ENCODE measurements around the gene NINJ2.

The NINJ2 gene

DNA sequence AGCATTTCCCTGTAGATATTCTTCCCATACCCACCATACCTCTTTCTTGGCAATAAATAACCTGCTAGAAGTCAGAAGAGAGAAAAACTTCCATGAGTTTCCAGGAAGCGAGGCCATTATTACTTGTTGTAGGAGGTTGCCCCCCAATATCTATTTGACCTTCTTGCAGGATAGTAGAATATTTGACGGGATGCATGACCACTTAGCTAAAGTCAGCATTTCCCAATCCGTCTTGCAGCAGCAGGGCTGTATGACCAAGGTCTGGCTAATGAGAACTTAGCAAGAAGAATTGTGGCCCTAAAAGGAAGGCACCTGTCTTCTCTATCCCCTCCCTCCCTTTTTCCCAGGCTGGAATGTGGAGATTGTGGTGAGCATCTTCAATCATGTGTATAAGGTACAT, 51.5 kb downstream of the NINJ2 start:
- DNase-seq: no peak

GRCh38 chr12:608921-609320, 54.3 kb downstream of the NINJ2 start:
- DNase-seq: no peak

DNA sequence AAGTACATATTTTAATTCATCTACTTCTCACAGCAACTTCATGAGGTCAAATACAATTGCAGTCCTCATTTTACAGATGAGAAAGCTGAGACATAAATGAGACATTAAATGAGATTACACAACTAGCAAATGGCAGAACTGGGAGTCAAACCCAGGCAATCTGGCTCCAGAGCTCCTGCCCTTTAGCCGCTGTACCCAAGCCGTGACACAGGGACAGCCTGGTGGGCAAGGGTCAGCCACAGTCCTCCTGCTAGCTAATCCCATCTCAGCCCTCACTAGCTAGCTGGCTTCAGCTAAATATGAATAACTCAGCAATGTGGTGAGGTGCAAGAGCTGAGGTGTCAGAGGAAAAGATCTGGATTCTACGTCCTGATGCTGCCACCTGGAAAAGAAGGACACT, 54.8 kb downstream of the NINJ2 start:
- DNase-seq: no peak

DNA sequence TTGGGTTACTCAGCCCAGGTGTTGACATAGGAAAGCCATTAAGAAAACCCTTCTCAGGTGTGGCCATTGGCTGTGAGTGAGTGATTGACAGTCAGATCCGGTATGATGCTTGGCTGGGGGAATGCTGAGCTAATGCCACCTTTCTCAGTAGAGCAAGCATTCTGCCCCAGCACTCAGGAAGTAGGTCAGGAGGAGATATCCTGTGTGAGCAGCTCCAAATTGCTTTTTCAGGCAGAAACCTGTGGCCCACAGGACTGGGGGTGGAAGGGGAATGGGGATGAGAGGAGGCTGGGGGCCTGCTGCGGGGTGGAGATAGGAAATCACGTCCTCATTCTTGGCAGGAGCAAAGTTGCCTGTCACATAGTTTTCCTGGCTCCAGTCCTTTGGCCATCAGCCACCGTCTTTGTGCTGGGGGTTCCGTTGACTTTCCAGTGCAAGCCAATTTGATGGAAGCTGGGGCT, 55.7 kb downstream of the NINJ2 start:
- no peak for DNase-seq

GRCh38 chr12:604956-605355, 58.3 kb downstream of the NINJ2 start:
- DNase-seq: no peak

GRCh38 chr12:602700-603068, 60.6 kb downstream of the NINJ2 start:
- DNase-seq: no peak

DNA sequence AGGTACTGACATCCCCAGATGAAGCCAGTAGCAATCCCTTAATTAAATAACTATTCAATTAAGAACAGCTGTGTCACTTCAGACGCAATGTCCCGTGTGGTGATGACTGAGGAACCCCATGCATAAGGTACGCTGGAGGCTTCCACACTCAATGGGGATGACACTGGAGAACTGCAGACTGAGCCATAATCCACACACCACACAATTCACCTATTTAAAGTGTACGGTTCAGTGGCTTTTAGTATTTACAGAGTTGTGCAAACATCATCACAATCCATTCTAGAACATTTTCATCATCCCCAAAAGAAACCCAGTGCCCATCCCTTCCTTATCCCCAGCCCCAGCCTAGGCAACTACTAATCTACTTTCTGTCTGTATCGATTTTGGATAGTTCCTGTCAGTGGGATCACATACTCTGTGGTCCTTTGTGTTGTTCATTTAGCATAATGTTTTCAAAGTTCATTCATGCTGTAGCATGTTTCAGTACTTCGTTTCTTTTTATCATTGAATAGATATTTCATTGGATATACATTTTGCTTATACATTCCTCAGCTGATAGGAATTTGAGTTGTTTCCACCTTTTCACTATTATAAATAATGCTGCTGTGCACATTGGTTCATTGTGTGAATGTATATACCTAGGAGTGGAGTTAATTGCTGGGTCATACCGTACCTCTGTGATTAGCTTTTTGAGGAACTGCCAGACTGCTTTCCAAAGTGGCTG, 61.1 kb downstream of the NINJ2 start:
- no peak for DNase-seq

- no peak for DNase-seq
Measured at GRCh38 chr12:599756-600155, 63.5 kb downstream of the NINJ2 start.

DNA sequence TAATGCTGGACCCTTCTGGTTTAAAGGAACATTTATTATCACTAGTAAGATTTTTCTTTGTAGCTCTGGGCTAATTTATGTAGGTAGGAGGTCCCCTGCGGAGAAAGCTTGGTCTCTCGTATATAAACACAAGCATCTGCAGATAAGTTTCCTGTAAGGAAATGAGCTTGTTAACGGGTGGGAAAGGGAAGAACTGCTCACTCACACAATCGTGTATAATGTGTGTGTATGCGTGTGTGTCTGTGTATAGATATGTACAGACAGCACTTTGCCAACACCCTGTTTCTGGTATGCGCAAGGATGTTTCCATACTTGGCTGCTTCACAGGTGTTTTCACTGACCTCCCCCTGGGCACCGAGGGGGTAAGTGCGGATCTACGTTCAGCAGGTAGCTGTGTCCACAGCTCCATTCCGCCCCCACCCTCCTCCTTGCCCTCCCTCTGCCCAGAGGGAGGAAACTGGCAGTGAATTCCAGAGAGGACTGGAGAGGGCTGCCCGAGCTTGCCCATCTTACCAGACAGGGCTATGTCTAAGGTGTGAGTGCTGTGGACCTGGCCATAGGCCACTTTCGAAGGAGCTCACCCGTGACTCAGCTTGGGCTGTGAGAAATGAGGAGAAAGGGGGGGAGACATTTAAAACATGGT, 65.2 kb downstream of the NINJ2 start:
- no peak for DNase-seq

- no peak for DNase-seq
Measured at GRCh38 chr12:593396-594270, 69.6 kb downstream of the NINJ2 start.

DNA sequence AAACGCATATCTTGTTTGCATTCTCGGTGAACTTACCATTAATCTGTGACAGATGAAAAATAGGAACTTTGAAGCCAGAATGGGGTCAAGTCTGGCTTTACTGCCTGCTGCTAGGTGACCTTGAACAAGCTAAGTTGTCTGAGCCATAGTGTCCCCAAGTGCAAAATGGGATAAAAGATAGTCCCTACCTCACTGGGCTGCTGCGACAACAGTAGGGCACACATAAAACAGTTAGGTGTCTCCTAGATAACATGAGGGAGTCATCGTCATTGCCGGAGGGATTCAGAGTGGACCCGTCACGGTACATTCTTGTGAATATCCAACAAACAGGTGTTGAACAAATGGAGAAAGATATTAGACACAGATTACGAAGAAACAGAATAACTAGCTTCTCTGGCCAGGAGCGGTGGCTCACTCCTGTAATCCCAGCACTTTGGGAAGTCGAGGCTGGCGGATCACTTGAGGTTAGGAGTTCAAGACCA, 71.2 kb downstream of the NINJ2 start:
- no peak for DNase-seq

GRCh38 chr12:591167-592023, 71.8 kb downstream of the NINJ2 start:
- DNase-seq: no peak

DNA sequence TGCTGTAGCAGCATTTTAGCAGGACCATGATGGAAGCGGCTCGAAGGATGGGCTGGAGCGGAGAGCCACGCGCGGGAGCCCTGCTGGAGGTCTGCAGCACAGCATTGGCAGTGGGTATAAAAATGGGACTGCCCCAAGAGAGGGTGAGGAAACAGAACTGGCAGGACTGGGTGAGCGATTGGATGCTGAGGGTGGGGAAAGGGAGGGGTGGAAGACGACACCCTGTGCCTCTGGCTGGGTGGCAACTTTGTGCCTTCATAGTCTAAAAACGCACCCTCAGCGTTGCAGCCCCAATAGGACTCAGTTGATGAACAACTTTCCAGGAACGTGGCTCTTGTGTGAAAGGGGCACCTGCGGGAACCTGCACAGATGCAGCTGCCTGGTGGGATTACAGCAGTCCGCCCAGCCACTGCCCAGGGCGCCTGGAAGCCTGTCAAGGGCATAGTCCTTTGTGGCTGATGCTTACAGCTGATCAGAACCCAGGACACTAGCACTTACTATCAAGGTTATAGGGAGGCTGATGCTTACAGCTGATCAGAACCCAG, 73.0 kb downstream of the NINJ2 start:
- no peak for DNase-seq

GRCh38 chr12:588646-589045, 74.6 kb downstream of the NINJ2 start:
- DNase-seq: no peak

DNA sequence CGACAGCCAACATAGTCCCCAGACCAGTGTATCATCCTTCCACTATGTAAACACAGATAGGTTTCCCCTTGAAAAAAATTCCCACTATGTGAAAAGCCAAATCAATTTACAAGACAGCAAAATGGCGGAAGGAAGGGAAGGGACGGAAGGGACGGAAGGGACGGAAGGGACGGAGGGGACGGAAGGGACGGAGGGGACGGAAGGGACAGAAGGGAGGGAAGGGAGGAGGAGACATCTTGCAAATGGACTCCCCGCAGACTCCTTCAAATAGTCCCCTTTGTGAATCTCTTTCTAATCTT, 75.3 kb downstream of the NINJ2 start:
- no peak for DNase-seq

DNA sequence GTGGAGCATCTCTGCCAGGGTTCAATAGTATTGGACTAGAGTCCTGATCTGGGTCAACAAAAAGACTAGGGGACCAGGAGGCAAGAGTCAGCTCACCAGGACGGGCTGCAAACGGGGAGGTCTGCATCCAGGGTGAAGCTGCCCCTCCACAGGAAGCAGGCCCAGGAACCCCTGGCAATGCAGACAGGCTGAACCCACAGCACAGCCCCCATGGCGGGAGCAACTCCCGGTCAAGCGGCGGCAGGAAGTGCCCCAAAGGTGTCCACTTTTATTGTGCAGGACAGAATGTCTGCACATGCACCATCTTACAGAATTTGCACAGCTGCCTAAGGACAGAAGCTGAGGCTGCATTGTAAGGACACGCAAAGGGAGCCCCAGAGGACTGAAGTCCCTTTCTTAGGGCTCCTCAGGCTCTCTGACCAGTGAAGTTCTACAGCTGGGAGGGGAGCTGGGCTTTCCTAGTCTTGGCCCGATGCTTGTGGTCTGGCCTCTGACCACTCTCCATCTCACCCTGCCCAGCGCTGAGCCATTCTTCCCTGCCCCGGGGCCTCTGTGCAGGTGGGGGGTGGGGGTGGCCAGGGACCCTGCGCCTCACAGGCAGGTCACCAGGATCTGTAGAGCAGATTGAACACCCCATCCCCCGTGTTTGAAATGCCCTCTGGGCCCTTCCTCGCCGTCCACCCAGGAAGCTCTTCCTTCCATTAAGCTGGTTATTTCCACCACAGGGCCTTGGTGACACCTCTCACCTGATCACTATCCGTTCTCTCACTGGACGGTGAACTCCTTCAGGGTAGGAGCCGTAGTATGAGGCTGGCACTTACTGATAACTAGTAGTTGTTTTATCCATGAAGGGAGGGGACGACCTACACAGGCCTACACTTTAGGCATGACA, 75.9 kb downstream of the NINJ2 start:
- no peak for DNase-seq

DNA sequence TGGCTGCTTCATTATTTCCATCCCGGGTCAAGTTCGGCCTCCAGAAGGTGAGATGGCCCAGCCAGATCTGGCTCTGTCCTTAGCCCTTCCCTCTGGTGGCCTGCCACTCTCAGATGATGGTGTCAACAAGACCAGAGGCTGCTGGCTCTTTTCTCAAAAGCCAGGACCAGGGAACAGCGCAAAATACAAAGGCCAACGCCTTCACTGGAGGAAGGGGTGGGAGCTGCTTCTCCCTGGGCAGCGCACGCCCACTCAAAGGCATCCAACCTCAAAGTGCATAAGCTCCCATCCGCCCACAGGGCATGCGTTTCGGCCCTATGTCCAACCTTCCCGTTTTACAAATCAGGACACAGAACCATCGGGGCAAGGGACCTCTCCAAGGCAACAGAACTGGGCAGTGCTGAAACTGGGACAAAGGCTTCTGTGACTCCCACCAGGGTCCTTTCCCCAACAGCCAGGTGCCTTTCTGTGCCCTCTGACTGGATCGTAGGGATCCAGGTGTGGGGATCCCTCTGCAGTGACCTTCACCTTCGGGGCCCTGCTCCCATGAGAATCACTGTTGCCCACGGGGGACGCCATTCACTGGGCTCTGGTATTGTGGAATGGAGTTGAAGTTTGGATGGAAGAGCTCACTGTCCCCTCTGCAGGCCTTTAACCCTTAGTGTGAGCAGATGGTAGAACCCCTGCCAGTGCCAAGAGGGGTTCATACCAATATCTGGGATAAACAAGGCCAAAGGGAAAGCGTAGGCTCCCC, 76.8 kb downstream of the NINJ2 start:
- no peak for DNase-seq

DNA sequence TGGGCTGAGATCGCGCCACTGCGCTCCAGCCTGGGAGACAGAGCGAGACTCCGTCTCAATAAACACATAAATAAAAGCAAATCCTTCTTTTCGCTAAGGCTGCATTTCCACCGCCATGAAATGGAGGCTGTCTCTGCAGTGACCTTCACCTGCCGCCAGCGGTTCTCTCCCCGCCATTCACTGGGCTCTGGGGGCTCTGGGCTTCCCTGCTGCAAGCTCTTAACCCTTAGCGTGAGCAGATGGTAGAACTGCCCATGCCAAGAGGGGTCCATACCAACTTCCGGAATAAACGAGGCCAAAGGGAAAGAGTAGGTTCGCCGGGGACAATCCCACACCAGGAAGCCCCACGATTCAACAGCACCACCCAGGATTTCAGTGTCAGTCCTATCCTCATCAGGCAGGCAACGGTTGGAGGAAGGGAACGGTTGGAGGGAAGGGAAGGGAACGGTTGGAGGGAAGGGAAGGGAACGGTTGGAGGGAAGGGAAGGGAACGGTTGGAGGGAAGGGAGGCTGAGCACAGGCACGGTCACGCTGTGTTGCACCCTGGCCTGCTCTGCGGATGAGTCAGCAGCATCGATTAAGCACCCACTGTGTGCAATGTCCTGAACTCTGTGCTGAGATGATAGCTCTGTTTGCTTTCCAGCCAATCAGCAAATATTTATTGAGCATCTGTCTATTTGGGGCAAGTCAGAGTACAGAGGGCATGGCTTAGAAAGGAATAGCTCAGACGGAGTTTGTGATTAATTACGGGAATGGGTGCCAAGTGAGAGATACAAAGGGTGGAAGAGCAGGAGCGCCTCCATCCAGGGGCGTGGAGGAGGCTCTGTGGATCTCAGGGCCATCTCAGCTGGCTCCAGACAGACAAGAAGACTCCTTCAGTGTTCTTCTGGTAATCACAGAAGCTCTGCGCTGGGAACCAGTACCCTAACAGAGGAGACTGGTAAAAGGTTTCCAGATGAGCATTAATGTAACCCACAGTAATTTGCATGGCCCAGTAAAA, 77.9 kb downstream of the NINJ2 start:
- DNase-seq: no peak

DNA sequence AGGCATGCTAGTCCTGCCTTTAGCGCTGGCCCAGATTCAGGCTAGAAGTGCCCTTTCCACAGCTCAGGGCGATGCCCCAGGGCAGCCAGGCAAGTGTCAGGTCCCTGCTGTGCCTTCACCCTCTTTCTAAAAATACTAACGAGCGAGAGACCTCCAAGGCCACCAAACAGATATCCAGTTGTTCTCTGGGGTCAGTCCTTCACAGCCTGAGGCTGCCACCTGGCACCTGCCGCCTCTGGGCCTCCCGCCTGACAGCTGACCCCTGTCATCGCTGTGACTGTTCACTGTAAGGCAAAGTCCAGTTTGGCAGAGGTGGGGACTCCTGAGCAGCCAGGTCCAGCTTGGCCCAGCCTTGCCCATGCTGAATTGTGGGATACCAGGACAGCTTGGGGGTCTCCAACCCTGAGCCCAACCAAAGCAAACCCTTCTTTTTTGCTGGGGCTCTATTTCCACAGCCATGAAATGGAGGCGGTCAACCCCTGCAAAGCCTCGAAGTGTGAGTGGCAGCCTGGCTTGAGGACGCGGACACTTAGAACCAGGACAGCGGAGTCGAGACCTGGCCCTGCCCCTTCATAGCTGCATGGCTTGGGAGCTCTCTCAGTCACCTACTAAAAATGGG, 79.9 kb downstream of the NINJ2 start:
- DNase-seq: no peak

Measured in activated gamma-delta T cell treated with Interleukin-2 at 50 U/mL for 16 hours (primary cell).